Upper lobe of right lung (tissue), 1 donor: Measurements from ENCODE around the gene TRPC5OS. TPM values are rescaled to one million over a fixed set of nuclear protein-coding genes. Genes with fewer than 3 reads are reported as not detected.

ENCODE experiments used
- ATAC-seq: fragments of 200-7000 bp; cut with Tn5 transposase; one replicate; pipeline ENCODE4 v1.9.1; 2020; ENCODE audit warnings: mild to moderate bottlenecking, moderate library complexity
- DNase-seq: peaks from one replicate; pipeline ENCODE4 v3.0.0-alpha.2; 2020
- H3K27ac ChIP-seq: fragments of 200-600 bp; one replicate; pipeline ENCODE4 v1.8.0; 2022
- H3K27me3 ChIP-seq: fragments of 200-600 bp; one replicate; pipeline ENCODE4 v1.8.0; 2022; ENCODE audit warnings: mild to moderate bottlenecking
- H3K36me3 ChIP-seq: fragments of 200-600 bp; one replicate; pipeline ENCODE4 v1.8.0; 2022
- H3K4me1 ChIP-seq: fragments of 200-600 bp; one replicate; pipeline ENCODE4 v1.8.0; 2022
- H3K4me3 ChIP-seq: fragments of 200-600 bp; one replicate; pipeline ENCODE4 v1.8.0; 2022; ENCODE audit warnings: mild to moderate bottlenecking
- H3K9me3 ChIP-seq: fragments of 200-600 bp; one replicate; pipeline ENCODE4 v1.8.0; 2022
- CTCF ChIP-seq: fragments of 200-600 bp; IDR thresholded peaks from one replicate; pipeline ENCODE4 v1.8.0; 2022; ENCODE audit warnings: antibody characterized with exemption
- intact Hi-C: fragments of 100-400 bp; cut with DNase I; formaldehyde crosslinking; loops from one replicate; pipeline ENCODE4 v1.11.0; 2022
- long read RNA-seq: library from polyadenylated mRNA; unstranded; transcript quantifications from one replicate; pipeline ENCODE4 v2.0.0, GENCODE V29; 2021
- total RNA-seq: library from RNA; stranded (reverse); fragmentation: NEBNext Ultra II Directional; extraction: Animal tissue kit (Norgen Biotek cat#: 25700); gene quantifications from one replicate; pipeline ENCODE4 v1.2.1, GENCODE V29; 2021
- donor health status: DM: no; HTN: yes; CAD: no; lungs with severe emphysema.

Gene TRPC5OS
- not detected for total RNA-seq
- long read RNA-seq = 0 reads

DNA sequence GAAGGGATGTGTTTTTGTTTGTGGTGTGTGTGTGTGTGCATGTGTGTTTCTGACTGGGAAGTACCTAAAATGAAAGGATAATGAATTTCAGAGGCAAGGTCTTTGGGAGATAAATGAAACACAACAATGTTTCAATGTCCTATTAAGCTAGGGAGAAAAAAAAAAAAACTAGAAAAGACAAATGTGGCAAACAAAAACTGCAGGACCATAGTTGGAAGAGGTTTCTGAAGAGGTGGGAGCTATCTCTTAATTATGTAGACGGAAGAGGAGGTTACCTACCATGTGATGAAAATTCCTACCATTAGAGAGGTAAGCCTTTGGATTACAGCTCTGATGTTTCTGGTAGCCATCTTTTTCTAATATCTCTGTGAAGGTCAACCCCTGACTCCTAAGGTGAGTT lies at the start of gene TRPC5OS:
TSS of gene TRPC5OS (plus strand) at position 301 of the 400 bp plus-strand sequence. CDS start 25,669 bp downstream, outside the sequence.
- Histone ChIP-seq H3K4me1 (no peaks in the 10 kb centered on the region), H3K4me3 (no peak within 1 kb of the TSS), H3K27me3 (no peaks in the 10 kb centered on the region), H3K36me3 (no peaks in the 10 kb centered on the region), H3K27ac (no peak within 1 kb of the TSS), H3K9me3 (no peaks in the 10 kb centered on the region)
- intact Hi-C loops = no loop called here
- no peak for TF ChIP-seq CTCF
- DNase-seq (no peak), ATAC-seq (no peak)

DNA sequence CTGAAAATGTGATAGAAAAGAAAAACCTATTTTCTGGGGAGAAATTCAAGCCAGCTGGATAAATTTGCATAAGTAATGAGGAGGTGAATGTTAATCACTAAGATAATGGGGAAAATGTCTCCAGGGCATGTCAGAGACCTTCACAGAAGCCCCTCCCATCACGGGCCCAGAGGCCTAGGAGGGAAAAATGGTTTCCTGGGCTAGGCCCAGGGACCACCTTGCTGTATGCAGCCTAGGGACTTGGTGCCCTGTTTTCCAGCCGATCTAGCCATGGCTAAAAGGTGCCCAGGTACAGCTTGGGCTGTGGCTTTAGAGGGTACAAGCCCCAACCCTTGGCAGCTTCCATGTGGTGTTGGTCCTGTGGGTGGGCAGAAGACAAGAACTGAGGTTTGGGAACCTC lies 46.6 kb upstream of the TRPC5OS start:
- no peak overlapping the region for H3K4me3 ChIP-seq
- H3K27ac ChIP-seq = no peak overlapping the region
- intact Hi-C loops = no loop called here
- H3K4me1 ChIP-seq = no peaks in the 10 kb centered on the region
- no peaks in the 10 kb centered on the region for H3K27me3 ChIP-seq
- H3K9me3 ChIP-seq = no peaks in the 10 kb centered on the region
- no peak for TF ChIP-seq CTCF
- ATAC-seq (no peak), DNase-seq (no peak)
- H3K36me3 ChIP-seq = no peaks in the 10 kb centered on the region

GRCh38 chrX:111830571-111830970 lies 45.4 kb upstream of the TRPC5OS start:
- no peaks in the 10 kb centered on the region for H3K36me3 ChIP-seq
- no peak overlapping the region for H3K4me3 ChIP-seq
- intact Hi-C loops = no loop called here
- H3K27ac ChIP-seq = no peak overlapping the region
- ATAC-seq (no peak), DNase-seq (no peak)
- no peaks in the 10 kb centered on the region for H3K9me3 ChIP-seq
- H3K4me1 ChIP-seq = no peaks in the 10 kb centered on the region
- TF ChIP-seq CTCF = no peak
- H3K27me3 ChIP-seq = no peaks in the 10 kb centered on the region

DNA sequence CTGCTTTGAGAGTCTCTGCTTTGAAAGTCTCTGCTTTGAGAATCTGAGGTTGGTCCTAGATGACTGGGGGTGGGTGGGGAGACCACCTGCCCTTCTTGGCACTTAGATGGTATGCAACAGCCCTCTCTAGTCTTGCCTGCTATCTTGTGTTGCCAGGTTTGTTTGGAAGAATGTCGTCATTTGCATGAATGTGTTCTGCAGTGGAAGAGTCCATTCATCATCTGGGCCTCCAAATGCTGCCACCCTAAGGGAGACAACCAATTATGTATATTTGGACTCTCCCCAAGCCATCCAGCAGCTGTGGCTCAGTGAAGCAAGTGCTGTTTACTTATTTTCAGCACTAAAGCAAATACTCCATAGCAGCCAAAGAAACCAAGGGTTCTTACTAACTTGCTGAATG lies 44.6 kb upstream of the TRPC5OS start:
- Histone ChIP-seq H3K27ac (no peak overlapping the region), H3K4me3 (no peak overlapping the region), H3K4me1 (no peaks in the 10 kb centered on the region), H3K27me3 (no peaks in the 10 kb centered on the region), H3K36me3 (no peaks in the 10 kb centered on the region), H3K9me3 (no peaks in the 10 kb centered on the region)
- ATAC-seq = no peak
- TF ChIP-seq CTCF = no peak
- no peak for DNase-seq
- intact Hi-C loops = no loop called here

- Histone ChIP-seq H3K9me3 (no peaks in the 10 kb centered on the region), H3K27me3 (no peaks in the 10 kb centered on the region), H3K27ac (no peak overlapping the region), H3K4me1 (no peaks in the 10 kb centered on the region), H3K36me3 (no peaks in the 10 kb centered on the region), H3K4me3 (no peak overlapping the region)
- ATAC-seq (no peak), DNase-seq (no peak)
- TF ChIP-seq CTCF = no peak
- intact Hi-C loops = no loop called here
Measured at GRCh38 chrX:111837197-111837596, 38.8 kb upstream of the TRPC5OS start.

DNA sequence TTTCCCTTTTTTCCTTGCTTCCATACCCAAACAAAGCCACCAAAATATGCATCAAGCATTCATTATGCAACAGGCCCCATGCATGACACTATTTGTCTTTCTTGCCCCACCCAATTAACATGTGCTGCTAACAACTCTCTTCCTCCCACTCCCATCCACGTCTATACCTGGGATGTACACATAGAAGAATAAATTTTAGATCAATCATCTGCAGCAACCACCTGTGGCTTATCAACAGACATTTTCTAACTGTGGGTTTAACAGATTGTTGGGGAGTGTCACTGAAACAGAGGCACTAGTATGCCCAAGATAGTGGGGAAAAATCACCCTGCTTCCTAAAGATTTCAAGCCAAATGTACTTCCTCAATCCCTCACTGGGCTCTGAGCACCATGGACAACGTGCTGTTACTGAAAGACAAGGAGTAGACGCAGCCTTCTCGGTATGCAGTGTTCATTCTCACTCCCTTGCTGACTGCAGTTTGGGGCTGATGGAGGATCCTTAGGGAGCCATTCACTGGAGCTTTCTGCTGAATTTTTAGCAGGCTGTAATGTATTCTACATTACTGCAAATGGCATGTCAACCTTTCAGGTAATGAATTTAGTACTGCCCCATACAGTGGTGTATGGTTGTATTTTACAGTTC lies 28.4 kb upstream of the TRPC5OS start:
- H3K9me3 ChIP-seq = no peaks in the 10 kb centered on the region
- intact Hi-C loops = no loop called here
- H3K36me3 ChIP-seq = no peaks in the 10 kb centered on the region
- H3K27ac ChIP-seq = no peak overlapping the region
- DNase-seq = no peak
- no peak overlapping the region for H3K4me3 ChIP-seq
- no peak for TF ChIP-seq CTCF
- ATAC-seq = no peak
- H3K4me1 ChIP-seq = no peaks in the 10 kb centered on the region
- H3K27me3 ChIP-seq = no peaks in the 10 kb centered on the region
